Heart right ventricle (tissue), 16 donors: ENCODE data around the gene MUC4. TPM values are rescaled to one million over a fixed set of nuclear protein-coding genes. Genes with fewer than 3 reads are reported as not detected.
A peak's percentile ranks its signal among the peaks of the same experiment; 100 is the strongest.

Experiments
- ATAC-seq, 8 donors: fragments of 200-7000 bp; cut with Tn5 transposase; one replicate each; pipeline ENCODE4 v1.9.1; 2020; ENCODE audit warnings: mild to moderate bottlenecking in 8 of 8, moderate library complexity in 8 of 8, moderate number of reproducible peaks in 1 of 8
- DNase-seq, 2 donors: peaks; one replicate each; pipeline ENCODE4 v3.0.0-alpha.2; 2020
- H3K27ac ChIP-seq, 10 donors: fragments of 200-600 bp; sonication (generic) in 2 of 10; one replicate each; pipeline versions ENCODE4 v1.5.0 to v1.8.0; 2020 to 2022; ENCODE audit warnings: mild to moderate bottlenecking in 3 of 10
- H3K27me3 ChIP-seq, 7 donors: fragments of 200-600 bp; one replicate each; pipeline ENCODE4 v1.8.0; 2021 to 2022; ENCODE audit warnings: mild to moderate bottlenecking in 2 of 7
- H3K36me3 ChIP-seq, 9 donors: fragments of 200-600 bp; sonication (generic) in 1 of 9; one replicate each; pipeline versions ENCODE4 v1.5.0 to v1.8.0; 2020 to 2022; ENCODE audit warnings: mild to moderate bottlenecking in 2 of 9
- H3K4me1 ChIP-seq, 9 donors: fragments of 200-600 bp; sonication (generic) in 1 of 9; one replicate each; pipeline versions ENCODE4 v1.5.0 to v1.8.0; 2020 to 2022; ENCODE audit warnings: mild to moderate bottlenecking in 4 of 9
- H3K4me3 ChIP-seq, 10 donors: fragments of 200-600 bp; sonication (generic) in 2 of 10; one replicate each; pipeline versions ENCODE4 v1.5.0 to v1.8.0; 2020 to 2022; ENCODE audit warnings: mild to moderate bottlenecking in 7 of 10, moderate library complexity in 2 of 10
- H3K9me3 ChIP-seq, 11 donors: fragments of 200-600 bp in 10 of 11; sonication (generic) in 2 of 11; one replicate each; pipeline versions ENCODE4 v1.5.0 to v1.8.0; 2013 to 2022; ENCODE audit warnings: mild to moderate bottlenecking in 2 of 11, control low read depth in 1 of 11, moderate library complexity in 1 of 11
- CTCF ChIP-seq, 9 donors: fragments of 200-600 bp; sonication (generic) in 2 of 9; IDR thresholded peaks; one replicate each; pipeline versions ENCODE4 v1.5.0 to v1.8.0; 2021 to 2022; ENCODE audit warnings: antibody characterized with exemption in 9 of 9, mild to moderate bottlenecking in 5 of 9, moderate library complexity in 1 of 9
- WGBS, 2 donors: extraction: QIAGEN DNeasy Blood & Tissue Kit; methylation state at CpG; one replicate each; pipeline ENCODE4 v1.1.7; 2013; ENCODE audit warnings: inconsistent platforms in 1 of 2; 5-methylcytosine and 5-hydroxymethylcytosine counted together
- intact Hi-C, 10 donors: fragments of 100-400 bp; cut with DNase I; formaldehyde crosslinking; loops; one replicate each; pipeline versions ENCODE4 v1.11.1 to v1.14.2; 2022
- polyA plus RNA-seq, 2 donors: library from polyadenylated mRNA; stranded (reverse); fragments of 200-250 nt; gene quantifications; one replicate each; pipeline ENCODE4 v1.2.3, GENCODE V29; 2013
- total RNA-seq, 10 donors: library from RNA; stranded (reverse); fragmentation: NEBNext Ultra II Directional in 3 of 10; extraction: Animal tissue kit (Norgen Biotek cat#: 25700) in 3 of 10; gene quantifications; one replicate each; pipeline versions ENCODE4 v1.2.1 to v1.2.4, GENCODE V29; 2021 to 2023
- donor health status: Arrhythmogenic right ventricular cardiomyopathy.
- donor health status: ischemic (EF 13 %, LVEDD 7.1; RV severe dilation, severe dysfunction).
- donor health status: healthy with polysubstance abuse.
- donor health status: DM: no; HTN: yes; CAD: no.
- donor health status: DM: no; HTN: no; CAD: no.
- donor health status: ischemic (EF 25% LVEDD 6.9; RV normal size, moderate dysfunction).
- donor health status: ischemic (EF 25% LVEDD 5.7; RV mildly dilated, moderate dysfunction).
- donor health status: healthy.
- donor health status: DM: yes; HTN: yes; CAD: no.
- donor health status: Ischemic cardiomyopathy.
- donor health status: ischemic (EF 35%, LVEDD 5.7; RV mildly dilated, moderate dysfunction).
- donor health status: nonischemic (EF 11% LVEDD 7.7; RV severe dilation, severe dysfunction).
- donor health status: DM: yes; HTN: yes; CAD: no.
- donor health status: PGD.
- donor health status: ischemic (EF 29% LVEDD 5.4; RV normal size, mild dysfunction).
- donor health status: nonischemic (EF 23%, LVEDD 6.1; RV moderate dilation, normal function).

MUC4 gene
- total and polyA plus RNA-seq, 12 donors = 0.01 TPM; not detected in 11

GRCh38 chr3:195736866-195737490, 74.8 kb downstream of the MUC4 start:
- Histone ChIP-seq H3K36me3 (peaks cover 0 to 47% (median 0%) of the 10 kb centered on the region in 9 donors), H3K4me1 (peaks cover 0 to 5% (median 0%) of the 10 kb centered on the region in 9 donors), H3K27ac (no peak overlapping the region), H3K9me3 (no peaks in the 10 kb centered on the region), H3K4me3 (no peak overlapping the region), H3K27me3 (peaks cover 0 to 21% (median 0%) of the 10 kb centered on the region in 7 donors)
- ATAC-seq (no peak), DNase-seq (no peak)
- TF ChIP-seq CTCF (IDR thresholded peaks at IDR 0.05) = no peak
- WGBS, 2 donors = 89 to 91% methylated on average over 12 of the region's 12 CpGs
- intact Hi-C loops = loop anchor here in 1 of 10 donors (5.0 kb wide), 1 partner anchor 40 kb away; no protein-coding TSS in a partner anchor

GRCh38 chr3:195735036-195735695, 76.6 kb downstream of the MUC4 start:
- WGBS, 2 donors = 81% methylated on average over 16 of the region's 16 CpGs

GRCh38 chr3:195732940-195733339, 78.8 kb downstream of the MUC4 start:
- peaks cover 0 to 5% (median 0%) of the 10 kb centered on the region in 9 donors for H3K4me1 ChIP-seq
- WGBS, 2 donors = 46 to 49% methylated on average over 12 of the region's 12 CpGs
- H3K27me3 ChIP-seq = peaks cover 0 to 8% (median 0%) of the 10 kb centered on the region in 7 donors
- no peak overlapping the region for H3K27ac ChIP-seq
- ATAC-seq (peak in 3 of 8 donors; percentile 26 to 66 (median 28)), DNase-seq (no peak)
- intact Hi-C loops = no loop called here
- TF ChIP-seq CTCF (IDR thresholded peaks at IDR 0.05) = no peak
- no peaks in the 10 kb centered on the region for H3K9me3 ChIP-seq
- H3K4me3 ChIP-seq = no peak overlapping the region
- H3K36me3 ChIP-seq = peaks cover 0 to 71% (median 0%) of the 10 kb centered on the region in 9 donors

More at GRCh38 chr3:195735036-195735695, 76.6 kb downstream of the MUC4 start:
- Histone ChIP-seq H3K27ac (no peak overlapping the region), H3K27me3 (peaks cover 0 to 8% (median 0%) of the 10 kb centered on the region in 7 donors), H3K36me3 (peaks cover 0 to 65% (median 0%) of the 10 kb centered on the region in 9 donors), H3K4me3 (no peak overlapping the region), H3K9me3 (no peaks in the 10 kb centered on the region), H3K4me1 (peaks cover 0 to 5% (median 0%) of the 10 kb centered on the region in 9 donors)
- DNase-seq (no peak), ATAC-seq (no peak)
- intact Hi-C loops = loop anchor here in 1 of 10 donors (5.0 kb wide), 1 partner anchor 38 kb away; no protein-coding TSS in a partner anchor
- TF ChIP-seq CTCF (IDR thresholded peaks at IDR 0.05) = no peak

GRCh38 chr3:195731356-195731905, 80.3 kb downstream of the MUC4 start:
- Histone ChIP-seq H3K27ac (no peak overlapping the region), H3K4me1 (peaks cover 0 to 5% (median 0%) of the 10 kb centered on the region in 9 donors), H3K9me3 (no peaks in the 10 kb centered on the region), H3K27me3 (peaks cover 0 to 18% (median 6%) of the 10 kb centered on the region in 7 donors), H3K36me3 (peaks cover 0 to 63% (median 0%) of the 10 kb centered on the region in 9 donors), H3K4me3 (no peak overlapping the region)
- no peak for TF ChIP-seq CTCF (IDR thresholded peaks at IDR 0.05)
- intact Hi-C loops = no loop called here
- WGBS, 2 donors = 93 to 94% methylated on average over 11 of the region's 11 CpGs
- DNase-seq (no peak), ATAC-seq (peak in 1 of 8 donors; percentile 23)
